Body of pancreas (tissue), 4 donors: ENCODE data around the gene EML4. TPM values are rescaled to one million over a fixed set of nuclear protein-coding genes. Genes with fewer than 3 reads are reported as not detected.

ENCODE experiments used
- ATAC-seq: fragments of 150-250 bp; one replicate; pipeline ENCODE4 v1.9.1; 2016
- DNase-seq, 4 donors: peaks; one replicate each; pipeline ENCODE4 v3.0.0-alpha.2; 2019
- H3K27ac ChIP-seq, 4 donors: fragments of 200-600 bp; sonication (generic); 1 replicate in 3 of 4; 2 replicates in 1 of 4; pipeline versions ENCODE4 v1.5.1 to v1.6.1; 2016 to 2019; ENCODE audit warnings: mild to moderate bottlenecking in 1 of 4, mixed read lengths in 1 of 4, moderate library complexity in 1 of 4
- H3K27me3 ChIP-seq, 2 donors: fragments of 200-600 bp; sonication (generic); one replicate each; pipeline ENCODE4 v1.6.0; 2016; ENCODE audit warnings: mild to moderate bottlenecking in 1 of 2
- H3K36me3 ChIP-seq, 2 donors: fragments of 200-600 bp; sonication (generic); replicated peaks in 1 of 2; 2 replicates each; pipeline ENCODE4 v1.5.1; 2016; ENCODE audit warnings: low read depth in 2 of 2; ENCODE audit not compliant: insufficient read depth in 1 of 2
- H3K4me1 ChIP-seq: fragments of 200-600 bp; sonication (generic); one replicate; pipeline ENCODE4 v1.6.0; 2016
- H3K4me3 ChIP-seq, 2 donors: fragments of 200-600 bp; sonication (generic); 1 replicate in 1 of 2; 2 replicates in 1 of 2; pipeline ENCODE4 v1.5.1; 2016 to 2019
- H3K9me3 ChIP-seq, 3 donors: fragments of 200-600 bp; sonication (generic); 1 replicate in 2 of 3; 2 replicates in 1 of 3; pipeline ENCODE4 v1.5.1; 2016
- CTCF ChIP-seq, 7 experiments: fragments of 450-650 bp in 4 of 7; fragments of 200-600 bp in 3 of 7; sonication (generic) in 3 of 7; IDR thresholded peaks; one replicate each; pipeline ENCODE4 v1.5.1; 2016 to 2019; ENCODE audit warnings: antibody characterized with exemption in 7 of 7
- POLR2A ChIP-seq, 3 donors: fragments of 450-650 bp; IDR thresholded peaks; one replicate each; pipeline ENCODE4 v1.6.1; 2016; ENCODE audit warnings: antibody characterized with exemption in 3 of 3, mild to moderate bottlenecking in 2 of 3
- WGBS, 2 donors: methylation state at CpG; one replicate each; pipeline ENCODE4 v1.1.5; 2017; 5-methylcytosine and 5-hydroxymethylcytosine counted together
- intact Hi-C: fragments of 100-400 bp; cut with DNase I; formaldehyde crosslinking; loops from one replicate; pipeline ENCODE4 v1.15.1; 2023
- total RNA-seq, 2 donors: library from RNA; depleted of rRNA; stranded (reverse); fragments of >200 nt; gene quantifications; one replicate each; pipeline ENCODE4 v1.1.0, GENCODE V29; 2016

The EML4 gene
- total RNA-seq, 2 donors from 2014 or later, result 37.4 to 39.9 TPM

GRCh38 chr2:42319265-42319664 lies 150.1 kb downstream of the EML4 start:
- Histone ChIP-seq H3K27me3 (no peaks in the 10 kb centered on the region), H3K4me3 (no peak overlapping the region), H3K9me3 (no peaks in the 10 kb centered on the region), H3K4me1 (no peaks in the 10 kb centered on the region), H3K36me3 (no peaks in the 10 kb centered on the region), H3K27ac (no peak overlapping the region)
- ATAC-seq, result no peak
- intact Hi-C loops, result no loop called here
- no peak for DNase-seq
- TF ChIP-seq POLR2A (IDR thresholded peaks at IDR 0.05) (no peak), CTCF (IDR thresholded peaks at IDR 0.05) (no peak)
- 93 to 95% methylated on average over 5 of the region's 5 CpGs for WGBS, 2 donors

DNA sequence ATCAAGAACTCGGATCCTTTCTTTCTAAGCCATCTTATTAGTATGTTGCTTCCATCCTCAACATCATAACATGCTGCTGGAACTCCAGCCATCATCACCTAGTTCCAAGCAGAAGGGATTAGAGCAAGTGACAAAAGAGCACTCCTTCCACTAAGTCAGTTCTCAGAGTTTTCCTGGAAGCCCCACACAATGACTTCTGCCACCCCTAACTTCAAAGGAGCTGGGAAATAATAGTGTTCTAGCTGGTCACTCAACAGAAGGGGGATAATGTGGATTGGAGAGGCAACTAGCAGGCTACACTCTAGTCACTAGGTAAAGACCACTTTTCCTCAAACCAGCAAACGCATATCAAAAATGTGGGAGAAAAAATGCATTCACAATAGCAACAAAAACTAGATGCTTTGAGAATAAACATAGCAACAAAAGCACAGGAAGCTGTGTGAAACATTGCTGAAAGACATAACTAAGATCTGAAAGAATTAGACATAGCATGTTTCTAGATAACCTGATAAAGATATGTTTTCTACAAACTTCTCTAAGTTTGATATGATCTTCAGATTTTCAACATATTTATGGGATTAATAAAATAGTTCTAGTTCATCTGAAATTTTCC lies 152.4 kb downstream of the EML4 start:
- Histone ChIP-seq H3K27ac (no peak overlapping the region), H3K4me3 (no peak overlapping the region), H3K36me3 (no peaks in the 10 kb centered on the region), H3K4me1 (peaks cover 2% of the 10 kb centered on the region), H3K27me3 (no peaks in the 10 kb centered on the region), H3K9me3 (no peaks in the 10 kb centered on the region)
- intact Hi-C loops, result no loop called here
- no peak for DNase-seq
- 60 to 90% methylated on average over 2 of the region's 2 CpGs for WGBS, 2 donors
- TF ChIP-seq CTCF (IDR thresholded peaks at IDR 0.05) (no peak), POLR2A (IDR thresholded peaks at IDR 0.05) (no peak)
- ATAC-seq, result no peak

GRCh38 chr2:42324244-42324643 lies 155.1 kb downstream of the EML4 start:
- no peaks in the 10 kb centered on the region for H3K36me3 ChIP-seq
- 97% methylated on average over 4 of the region's 4 CpGs for WGBS, 2 donors
- H3K27ac ChIP-seq, result no peak overlapping the region
- H3K4me1 ChIP-seq, result peaks cover 13% of the 10 kb centered on the region
- DNase-seq (no peak), ATAC-seq (no peak)
- no peaks in the 10 kb centered on the region for H3K9me3 ChIP-seq
- H3K4me3 ChIP-seq, result no peak overlapping the region
- TF ChIP-seq POLR2A (IDR thresholded peaks at IDR 0.05) (no peak), CTCF (IDR thresholded peaks at IDR 0.05) (no peak)
- no peaks in the 10 kb centered on the region for H3K27me3 ChIP-seq
- intact Hi-C loops, result no loop called here

DNA sequence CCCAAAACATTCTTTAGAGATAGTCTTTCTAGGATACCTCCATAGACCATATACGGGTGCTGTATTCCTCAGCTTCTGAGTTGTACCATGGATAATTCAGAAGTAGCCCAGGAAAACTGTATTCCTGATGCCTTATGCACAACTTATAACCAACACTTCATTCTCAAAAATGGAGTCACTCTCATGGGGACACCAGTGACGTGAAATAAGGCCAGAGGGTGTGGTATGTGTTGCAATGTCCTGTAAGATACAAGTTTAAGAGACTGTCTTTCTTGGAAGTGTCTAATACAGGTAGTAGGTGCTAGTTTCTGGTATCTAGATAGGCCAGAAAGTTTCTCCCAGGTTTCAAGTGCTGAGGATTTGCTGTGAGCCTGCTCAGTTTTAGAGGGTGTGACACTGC lies 155.8 kb downstream of the EML4 start:
- 90 to 93% methylated on average over 2 of the region's 2 CpGs for WGBS, 2 donors

GRCh38 chr2:42325609-42326008 lies 156.5 kb downstream of the EML4 start:
- Histone ChIP-seq H3K9me3 (no peaks in the 10 kb centered on the region), H3K27me3 (no peaks in the 10 kb centered on the region), H3K4me3 (no peak overlapping the region), H3K36me3 (peaks cover 2 to 6% of the 10 kb centered on the region in 2 donors), H3K4me1 (peaks cover 18% of the 10 kb centered on the region), H3K27ac (no peak overlapping the region)
- WGBS, 2 donors, result 86 to 100% methylated on average over 1 of the region's 1 CpG
- no peak for DNase-seq
- intact Hi-C loops, result no loop called here
- no peak for ATAC-seq
- TF ChIP-seq CTCF (IDR thresholded peaks at IDR 0.05) (no peak), POLR2A (IDR thresholded peaks at IDR 0.05) (no peak)

More for the DNA sequence above, 155.8 kb downstream of the EML4 start:
- DNase-seq (no peak), ATAC-seq (no peak)
- no peak overlapping the region for H3K27ac ChIP-seq
- peaks cover 14% of the 10 kb centered on the region for H3K4me1 ChIP-seq
- intact Hi-C loops, result no loop called here
- H3K9me3 ChIP-seq, result no peaks in the 10 kb centered on the region
- H3K4me3 ChIP-seq, result no peak overlapping the region
- no peak for TF ChIP-seq POLR2A (IDR thresholded peaks at IDR 0.05)
- peaks cover under 1 to 4% of the 10 kb centered on the region in 2 donors for H3K36me3 ChIP-seq
- no peaks in the 10 kb centered on the region for H3K27me3 ChIP-seq
